HG03135 (cell line): ENCODE measurements around the gene PRPF6.

Experiments
- ATAC-seq: cut with Tn5 transposase; IDR thresholded peaks from one replicate; pipeline ENCODE4 v1.9.1; 2021; ENCODE audit warnings: mild to moderate bottlenecking, moderate library complexity; ENCODE audit not compliant: unreplicated experiment

PRPF6 gene, protein sequence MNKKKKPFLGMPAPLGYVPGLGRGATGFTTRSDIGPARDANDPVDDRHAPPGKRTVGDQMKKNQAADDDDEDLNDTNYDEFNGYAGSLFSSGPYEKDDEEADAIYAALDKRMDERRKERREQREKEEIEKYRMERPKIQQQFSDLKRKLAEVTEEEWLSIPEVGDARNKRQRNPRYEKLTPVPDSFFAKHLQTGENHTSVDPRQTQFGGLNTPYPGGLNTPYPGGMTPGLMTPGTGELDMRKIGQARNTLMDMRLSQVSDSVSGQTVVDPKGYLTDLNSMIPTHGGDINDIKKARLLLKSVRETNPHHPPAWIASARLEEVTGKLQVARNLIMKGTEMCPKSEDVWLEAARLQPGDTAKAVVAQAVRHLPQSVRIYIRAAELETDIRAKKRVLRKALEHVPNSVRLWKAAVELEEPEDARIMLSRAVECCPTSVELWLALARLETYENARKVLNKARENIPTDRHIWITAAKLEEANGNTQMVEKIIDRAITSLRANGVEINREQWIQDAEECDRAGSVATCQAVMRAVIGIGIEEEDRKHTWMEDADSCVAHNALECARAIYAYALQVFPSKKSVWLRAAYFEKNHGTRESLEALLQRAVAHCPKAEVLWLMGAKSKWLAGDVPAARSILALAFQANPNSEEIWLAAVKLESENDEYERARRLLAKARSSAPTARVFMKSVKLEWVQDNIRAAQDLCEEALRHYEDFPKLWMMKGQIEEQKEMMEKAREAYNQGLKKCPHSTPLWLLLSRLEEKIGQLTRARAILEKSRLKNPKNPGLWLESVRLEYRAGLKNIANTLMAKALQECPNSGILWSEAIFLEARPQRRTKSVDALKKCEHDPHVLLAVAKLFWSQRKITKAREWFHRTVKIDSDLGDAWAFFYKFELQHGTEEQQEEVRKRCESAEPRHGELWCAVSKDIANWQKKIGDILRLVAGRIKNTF

DNA sequence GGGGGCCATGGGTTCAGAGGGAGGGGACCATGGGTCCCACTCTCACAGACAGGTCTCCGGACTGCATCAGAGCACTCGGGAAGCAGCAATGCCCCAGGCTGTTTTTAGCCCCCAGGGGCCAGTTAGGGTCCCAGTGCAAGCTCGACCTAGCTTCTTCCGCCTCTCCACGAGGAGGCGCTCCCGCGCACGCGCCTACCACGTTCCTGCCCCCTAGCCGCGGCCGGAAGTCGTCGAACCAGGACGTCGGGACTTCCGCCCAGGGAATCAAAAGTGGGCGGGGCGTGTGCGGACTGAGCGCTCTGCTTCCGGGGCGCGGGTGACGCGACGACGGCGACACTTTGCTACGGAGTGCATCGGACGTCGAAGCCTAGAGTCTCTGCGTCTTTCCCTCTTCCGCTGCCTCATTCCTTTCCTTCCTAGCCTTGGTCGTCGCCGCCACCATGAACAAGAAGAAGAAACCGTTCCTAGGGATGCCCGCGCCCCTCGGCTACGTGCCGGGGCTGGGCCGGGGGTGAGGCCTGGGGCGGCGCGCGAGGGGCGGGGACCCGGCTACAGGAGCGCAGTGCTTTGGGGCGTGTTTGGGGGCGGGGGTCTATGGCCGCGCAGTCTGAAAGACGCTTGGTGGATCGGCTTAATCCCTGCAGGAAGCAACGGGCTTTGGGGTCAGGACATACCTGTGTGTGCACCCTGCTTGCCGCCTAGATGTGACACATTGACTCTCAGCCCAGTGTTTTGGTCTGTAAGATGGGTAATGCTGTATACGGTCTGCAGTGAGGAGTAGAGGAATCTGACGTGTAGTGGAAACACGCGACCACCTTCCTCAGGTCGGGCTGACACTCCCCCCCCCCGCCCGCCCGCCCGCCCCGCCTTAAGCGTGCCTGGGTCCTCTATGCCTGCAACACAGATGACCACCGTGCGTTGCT is at the start of gene PRPF6:
PRPF6 (plus strand) TSS at position 327 of the 923 bp plus-strand sequence; CDS start at position 441, 114 bp downstream.
- ATAC-seq, result peak; percentile 57

DNA sequence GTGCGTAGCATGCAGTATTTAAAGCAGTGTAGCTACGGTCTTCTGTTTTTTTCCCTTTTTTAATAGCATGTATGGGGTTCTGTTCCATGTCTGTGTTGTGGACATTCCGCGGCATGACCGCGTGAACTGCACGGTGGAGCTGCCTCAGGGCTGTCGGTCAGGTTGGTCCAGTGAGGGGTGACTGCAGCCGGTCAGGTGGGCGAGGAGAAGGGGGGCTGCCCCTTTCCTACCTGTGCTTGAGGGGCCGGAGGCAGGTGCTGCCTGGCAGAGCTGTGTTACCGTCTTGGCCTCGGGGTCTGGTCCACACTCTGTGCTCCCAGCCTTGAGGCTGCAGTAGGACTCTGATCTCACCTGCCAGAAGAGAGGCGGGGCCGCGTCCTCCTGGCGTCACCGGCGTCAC is 49.2 kb upstream of the PRPF6 start:
- no peak for ATAC-seq

DNA sequence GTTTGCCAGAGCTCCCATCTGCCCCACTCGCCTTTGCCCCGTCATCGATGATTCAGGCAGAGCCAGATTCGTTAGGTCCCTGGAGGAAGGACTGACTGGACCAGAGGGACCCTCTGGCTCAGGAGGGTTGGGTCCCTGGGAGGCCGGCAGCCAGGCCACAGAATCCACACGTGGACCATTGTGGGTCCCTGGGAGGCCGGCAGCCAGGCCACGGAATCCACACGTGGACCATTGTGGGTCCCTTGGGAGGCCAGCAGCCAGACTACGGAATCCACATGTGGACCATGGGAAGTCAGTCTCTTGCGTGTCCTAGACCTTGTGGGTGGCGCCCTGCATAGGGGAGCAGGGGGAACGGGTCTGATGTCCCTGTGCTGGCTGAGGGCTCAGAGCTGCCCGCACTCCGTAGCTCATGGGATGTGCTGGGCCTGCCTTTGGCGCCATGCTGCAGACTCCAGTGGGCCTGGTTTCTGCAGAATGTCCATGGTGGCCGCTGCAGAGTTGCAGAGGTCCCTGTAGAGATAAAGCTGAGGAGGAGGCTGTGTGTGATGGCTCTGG is 48.2 kb upstream of the PRPF6 start:
- ATAC-seq, result no peak

DNA sequence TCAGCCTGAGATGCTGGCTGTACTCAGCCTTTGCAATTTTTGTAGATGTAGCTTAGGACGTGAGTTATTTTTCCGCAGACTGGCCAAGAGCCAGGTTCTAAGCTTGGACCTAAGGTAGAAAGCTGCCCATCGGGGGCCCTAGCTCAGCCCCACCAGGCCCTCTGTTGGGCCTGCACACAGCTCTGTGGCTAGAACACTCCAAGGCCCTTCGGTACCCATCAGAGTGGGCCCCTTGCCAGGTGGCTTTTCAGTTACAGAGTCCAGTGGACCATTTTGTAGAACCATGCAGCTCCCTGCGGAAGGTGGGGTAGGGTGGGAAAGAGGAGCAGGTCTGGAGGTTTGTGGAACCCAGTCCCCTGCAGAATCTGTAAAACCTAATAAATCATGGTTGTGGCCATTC is 47.3 kb upstream of the PRPF6 start:
- no peak for ATAC-seq

DNA sequence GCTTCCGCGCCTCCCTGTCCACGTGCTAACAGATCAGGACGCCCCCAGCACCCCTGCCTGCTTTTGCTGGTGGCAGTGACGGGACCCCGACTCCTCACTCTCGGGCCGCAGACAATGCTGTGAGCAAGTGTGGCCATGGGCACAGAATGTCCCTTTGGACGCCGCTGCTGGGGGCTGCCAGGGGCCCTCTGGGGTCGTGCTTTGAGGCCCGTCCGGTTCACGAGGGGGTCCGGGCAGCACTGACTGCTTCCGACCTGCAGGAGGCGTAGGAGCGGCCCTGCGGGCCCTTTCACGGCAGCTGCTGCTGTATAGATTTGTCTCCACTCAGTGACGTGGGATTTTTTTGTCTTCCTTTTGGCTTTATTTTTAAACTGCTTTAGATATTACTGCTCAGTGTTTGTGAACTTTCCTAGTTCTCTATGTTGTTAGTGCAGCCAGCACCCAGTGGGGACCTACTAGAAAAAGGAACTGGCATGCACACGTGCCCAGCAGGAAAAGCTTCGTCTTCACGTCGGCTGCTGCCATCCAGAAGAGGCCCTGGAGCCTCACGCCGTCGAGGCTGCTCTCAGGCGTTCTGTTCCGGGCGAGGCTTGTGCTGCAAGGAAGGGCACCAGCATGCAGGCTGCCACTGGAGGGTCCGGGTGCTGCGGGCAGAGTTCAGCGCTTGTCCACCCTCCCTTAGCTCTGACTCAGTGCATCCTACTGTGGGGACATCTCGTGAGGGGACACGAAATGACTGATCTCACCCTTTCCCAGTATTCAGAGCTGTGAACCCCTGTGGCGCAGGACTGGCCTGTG is 46.5 kb upstream of the PRPF6 start:
- no peak for ATAC-seq

DNA sequence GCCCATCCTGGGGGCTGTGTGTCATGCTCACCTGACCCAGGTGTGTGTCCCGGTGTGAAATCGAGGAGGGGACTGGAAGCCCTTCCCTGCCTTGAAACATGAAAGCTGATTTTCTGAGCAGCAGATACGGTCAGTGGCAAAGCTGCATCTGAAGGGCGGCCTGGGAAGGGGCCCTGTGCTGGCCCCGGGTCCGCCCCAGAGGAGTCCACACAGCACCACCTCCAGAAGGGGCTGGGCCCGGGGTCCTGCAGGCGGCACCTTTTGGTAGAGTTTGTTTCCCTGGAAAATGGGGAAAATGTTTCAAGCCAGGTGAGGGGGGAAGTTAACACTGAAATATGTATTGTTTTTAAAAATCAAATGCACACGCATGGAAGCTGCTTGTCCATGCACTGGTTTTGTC is 45.5 kb upstream of the PRPF6 start:
- ATAC-seq, result no peak

DNA sequence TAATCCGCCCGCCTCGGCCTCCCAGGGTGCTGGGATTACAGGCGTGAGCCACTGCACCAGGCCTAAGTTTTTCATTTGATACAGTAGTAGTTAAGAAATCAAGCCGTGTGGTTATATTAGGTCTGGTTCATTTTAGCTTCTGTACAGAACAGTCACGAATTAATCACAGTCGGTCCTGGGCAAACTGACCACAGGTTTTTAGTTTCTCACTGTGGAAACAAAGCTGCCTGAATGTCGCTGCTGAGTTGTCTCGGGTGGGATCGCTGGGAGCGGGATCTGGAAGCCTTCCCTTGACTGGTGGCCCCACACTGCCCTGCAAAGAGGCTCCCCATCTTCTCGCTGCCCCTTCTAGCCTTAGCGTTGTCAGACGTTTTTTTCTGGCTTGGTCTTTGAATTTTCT is 43.3 kb upstream of the PRPF6 start:
- ATAC-seq, result no peak

DNA sequence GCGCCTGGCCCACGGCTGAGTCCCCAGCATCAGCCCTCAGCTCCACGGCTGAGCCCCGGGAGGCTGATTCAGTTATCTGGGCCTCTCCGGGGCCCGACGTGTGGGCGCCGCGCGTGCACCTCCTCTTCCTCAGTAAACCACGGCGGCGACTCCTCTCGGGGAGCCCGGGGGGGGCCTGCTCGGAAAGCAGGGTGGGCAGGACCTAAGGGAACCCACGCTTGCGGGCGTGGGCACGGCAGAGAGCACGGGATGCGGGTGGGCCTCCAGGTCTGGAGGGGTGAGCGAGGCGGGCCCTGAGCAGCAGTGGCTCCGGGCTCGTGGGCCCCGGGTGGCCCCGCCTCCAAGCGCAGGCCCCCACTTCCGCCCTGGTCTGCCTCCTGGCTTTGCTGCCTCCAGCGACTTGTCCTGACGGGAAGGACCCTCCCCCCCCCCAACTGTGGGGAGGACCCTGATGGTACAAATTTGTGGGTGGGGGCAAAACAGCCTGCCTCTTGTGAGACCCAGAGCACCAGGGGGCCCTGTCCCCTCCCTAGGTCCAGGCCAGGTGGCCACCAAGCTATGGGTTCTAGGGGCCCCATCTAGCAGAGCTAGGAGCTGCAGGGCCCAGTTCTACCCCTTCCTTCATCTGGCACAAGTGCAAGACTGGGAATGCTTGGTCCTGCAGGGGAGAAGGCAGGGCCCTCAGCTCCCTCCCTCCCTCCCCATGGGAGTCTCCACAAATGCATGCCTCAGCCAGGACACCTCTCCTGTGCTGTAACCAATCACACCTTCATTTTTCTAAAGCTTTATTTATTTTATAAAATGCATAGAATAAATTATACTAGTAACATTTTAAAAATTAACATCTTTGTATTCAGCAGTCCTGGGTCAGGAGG is 41.6 kb upstream of the PRPF6 start:
- no peak for ATAC-seq

DNA sequence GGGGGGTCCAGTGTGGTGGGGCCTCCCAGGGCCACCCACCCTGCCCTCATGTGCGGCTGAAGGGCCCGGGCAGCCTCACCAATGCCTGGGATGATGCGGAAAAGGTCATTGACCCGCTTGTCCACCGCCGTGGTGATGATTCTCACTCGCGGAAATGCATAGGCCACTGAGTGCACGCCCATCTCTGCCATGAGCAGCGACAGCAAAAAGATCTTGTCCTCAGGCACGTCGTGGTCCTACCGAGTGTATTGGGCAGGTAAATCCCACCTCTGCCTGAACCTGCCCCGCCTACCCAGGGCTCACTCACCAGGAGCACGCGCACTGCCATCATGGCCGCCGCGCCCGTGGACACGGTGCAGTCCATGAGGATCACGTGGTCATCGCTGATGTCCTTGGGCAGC is 40.9 kb upstream of the PRPF6 start:
- no peak for ATAC-seq

DNA sequence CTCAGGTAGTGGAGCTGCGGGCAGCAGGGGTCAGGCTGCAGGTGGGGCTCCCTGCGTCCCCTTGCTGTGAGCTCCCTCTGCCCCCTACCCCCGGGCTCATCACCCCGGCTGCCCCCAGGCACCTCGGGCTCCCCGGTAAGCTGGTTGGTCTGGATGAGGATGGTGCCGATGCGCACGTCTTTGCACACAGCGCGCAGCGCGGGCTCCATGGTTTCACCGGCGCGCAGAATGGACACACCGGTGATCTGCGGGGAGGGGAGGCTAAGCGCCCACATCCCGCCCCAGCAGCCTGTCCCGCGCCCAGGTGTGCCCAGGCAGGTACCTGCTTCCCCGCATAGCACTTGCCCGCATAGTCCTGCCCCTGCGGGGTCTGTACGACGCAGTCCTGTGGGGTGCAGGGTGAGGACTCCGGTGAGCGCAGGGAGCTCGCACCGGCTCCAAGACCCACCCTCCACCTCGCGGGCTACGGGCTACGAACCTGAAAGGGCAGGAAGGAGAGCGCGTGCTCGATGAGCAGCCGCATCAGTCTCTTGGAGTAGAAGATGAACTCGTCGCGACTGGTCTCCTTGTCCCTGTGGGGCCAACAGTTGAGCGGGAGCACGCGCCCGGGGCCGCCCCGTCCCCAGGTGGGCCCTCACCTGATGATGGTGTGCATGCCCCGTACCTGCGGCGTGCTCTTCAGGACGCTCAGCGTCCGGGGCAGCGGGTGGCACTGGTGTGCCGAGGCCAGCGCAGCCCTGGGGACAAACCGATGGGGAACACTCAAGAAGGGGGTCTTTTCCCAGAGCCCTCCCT is 40.3 kb upstream of the PRPF6 start:
- no peak for ATAC-seq

DNA sequence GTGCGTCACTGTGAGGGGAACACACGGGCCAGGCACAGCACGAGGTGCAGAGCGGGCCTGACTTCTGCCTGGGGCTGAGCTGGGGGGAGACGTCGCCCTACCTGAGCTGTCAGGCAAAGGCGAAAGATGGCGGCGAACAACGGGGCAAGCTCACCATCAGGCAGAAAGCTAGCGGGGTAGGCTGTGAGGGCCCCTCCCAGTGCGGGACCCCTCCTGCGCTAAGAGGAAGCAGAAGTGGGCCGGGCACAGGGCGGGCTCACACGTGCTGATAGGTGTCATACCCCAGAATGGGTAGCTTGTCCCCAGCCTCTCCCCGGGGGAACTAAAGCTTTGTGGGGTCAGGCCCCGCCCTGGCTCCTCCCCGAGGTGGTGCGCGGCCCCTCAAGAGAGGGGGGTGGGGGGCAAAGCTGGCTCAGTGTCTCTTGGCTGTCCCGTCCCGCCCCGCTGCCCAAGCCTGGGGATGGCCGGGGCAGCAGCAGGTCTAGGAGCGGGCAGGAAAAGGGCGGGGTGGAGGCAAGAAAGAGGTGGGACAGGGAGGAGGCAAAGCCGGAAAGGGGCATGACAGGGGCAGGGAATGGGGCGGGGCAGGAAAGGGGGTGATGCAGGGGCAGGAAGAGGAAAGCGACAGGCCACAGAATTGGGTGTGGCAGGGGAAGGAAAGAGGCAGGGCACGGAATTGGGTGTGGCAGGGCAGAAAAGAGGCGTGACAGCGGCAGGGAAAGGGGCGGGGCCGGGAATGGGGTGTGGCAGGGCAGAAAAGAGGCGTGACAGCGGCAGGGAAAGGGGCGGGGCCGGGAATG is 39.5 kb upstream of the PRPF6 start:
- no peak for ATAC-seq

DNA sequence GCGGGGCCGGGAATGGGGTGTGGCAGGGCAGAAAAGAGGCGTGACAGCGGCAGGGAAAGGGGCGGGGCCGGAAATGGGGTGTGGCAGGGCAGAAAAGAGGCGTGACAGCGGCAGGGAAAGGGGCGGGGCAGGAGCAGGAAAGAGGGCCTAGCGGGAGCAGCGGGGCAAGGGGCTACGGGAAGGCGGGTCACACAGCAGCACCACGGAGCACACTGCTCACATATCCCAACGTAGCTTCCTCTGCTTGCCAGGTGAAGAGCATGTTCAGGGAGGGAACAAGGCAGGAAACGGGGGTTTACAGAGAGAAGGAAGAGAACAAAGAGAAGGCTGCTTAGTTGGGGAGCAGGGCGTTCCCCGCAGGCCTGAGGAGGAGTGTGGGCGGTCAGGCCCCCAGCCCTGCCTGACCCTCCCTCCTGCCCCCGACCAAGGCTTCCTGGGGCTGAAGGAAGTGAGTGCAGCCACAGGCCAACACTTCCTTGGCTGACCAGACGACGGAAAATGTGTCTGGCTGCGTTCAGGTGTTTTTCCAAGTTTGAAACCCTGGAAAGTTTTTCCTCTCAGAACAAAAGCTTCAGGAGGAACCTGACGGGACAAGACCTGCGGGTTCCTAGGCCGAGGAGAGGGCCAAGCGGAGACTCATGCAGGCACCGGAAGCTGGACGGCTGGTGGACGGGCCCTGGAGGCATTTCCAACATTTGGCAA is 38.5 kb upstream of the PRPF6 start:
- no peak for ATAC-seq

DNA sequence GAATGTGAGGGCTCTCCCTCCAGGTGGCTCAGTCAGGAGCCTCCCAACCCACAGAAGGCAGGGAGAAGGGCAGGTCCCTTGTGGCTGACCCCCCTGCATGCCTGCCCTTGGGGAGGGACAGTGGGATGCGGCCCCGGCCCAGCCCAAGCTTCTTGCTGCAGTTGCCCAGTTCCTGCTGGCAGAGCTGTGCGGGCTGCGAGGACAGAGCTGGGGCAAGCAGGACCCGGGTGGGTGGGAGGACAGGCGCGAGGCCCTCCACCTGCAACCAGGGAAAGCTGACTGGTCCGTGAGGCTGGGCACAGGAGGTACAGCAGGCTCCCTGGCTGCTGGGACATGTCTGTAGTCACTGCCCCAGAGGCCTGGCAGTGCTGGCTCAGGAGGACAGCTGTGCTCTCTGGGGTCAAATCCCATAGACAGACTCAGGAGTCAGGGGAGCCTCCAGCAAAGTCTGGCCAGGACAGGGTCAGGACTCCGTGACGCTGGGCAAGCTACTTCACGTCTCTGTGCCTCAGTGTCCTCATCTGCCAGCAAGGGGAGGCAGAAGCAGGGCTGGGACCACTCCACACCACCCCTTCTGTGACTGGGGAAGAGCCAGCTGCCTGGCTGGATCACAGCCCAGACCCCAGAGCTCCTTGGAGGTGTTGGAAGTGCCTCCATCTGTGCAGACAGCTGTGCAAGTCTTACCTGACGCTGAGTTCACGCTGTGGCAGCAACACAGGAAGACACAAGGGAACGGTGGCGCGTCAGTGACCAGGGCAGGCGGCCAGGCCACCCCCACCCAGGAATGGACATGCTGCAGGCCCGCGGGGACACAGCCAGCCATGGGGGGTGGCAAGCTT is 37.7 kb upstream of the PRPF6 start:
- no peak for ATAC-seq

DNA sequence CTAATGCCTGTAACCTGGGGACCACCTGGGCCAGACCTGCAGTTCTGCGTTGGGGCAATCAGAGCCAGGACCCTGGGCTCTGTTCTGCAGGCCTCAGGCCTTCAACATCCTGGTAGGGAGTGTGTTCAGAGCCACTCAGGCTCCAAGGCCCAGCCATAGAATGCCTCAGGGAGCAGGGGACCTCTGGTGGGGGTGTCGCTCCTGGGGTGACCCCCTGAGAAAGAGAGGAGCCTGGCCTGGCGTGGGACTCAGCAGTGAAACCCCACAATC is 37.2 kb upstream of the PRPF6 start:
- ATAC-seq, result no peak

DNA sequence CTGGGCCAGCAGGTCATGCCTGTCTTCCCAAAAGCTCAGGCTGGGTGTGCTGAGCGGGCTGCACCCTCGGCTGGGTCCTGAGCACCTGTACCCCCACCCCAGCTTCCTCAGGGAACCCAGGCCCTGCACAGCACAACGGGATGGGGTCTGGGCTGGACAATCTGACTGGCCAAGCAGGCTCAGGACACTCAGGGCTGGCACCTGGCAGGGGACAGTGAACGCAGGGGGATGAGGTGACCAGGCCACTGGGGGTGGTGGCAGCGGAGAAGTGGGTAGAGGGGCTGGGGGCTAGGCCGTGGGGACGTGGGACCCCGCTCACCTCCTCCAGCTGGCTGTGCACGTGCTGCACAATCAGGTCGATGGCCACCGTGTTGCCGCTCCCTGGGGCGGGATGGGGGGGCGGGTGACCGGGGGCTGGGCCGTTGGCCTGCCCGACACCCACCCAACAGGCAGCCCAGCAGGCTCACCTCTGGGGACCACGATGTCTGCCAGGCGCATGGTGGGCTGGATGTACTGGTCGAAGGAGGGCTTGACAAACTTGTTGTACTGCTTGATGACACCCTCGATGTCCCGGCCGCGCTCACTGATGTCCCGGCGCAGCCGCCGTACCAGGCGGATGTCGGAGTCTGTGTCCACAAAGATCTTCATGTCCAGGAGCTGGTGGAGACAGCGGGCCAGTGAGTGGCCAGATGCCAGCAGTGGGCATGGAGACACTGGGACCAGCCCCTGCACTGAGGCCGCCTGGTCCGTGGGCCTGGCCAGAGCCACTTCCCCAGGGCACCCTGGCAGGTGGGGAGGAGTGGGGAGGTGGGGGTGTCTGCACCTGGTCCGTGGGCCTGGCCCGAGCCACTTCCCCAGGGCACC is 36.6 kb upstream of the PRPF6 start:
- ATAC-seq, result no peak
